ENCODE results near the gene ISYNA1. TPM values are rescaled to one million over a fixed set of nuclear protein-coding genes. Genes with fewer than 3 reads are reported as not detected.

Gene ISYNA1
- total RNA-seq, 1 experiment from 2014 or later = 129 TPM

DNA sequence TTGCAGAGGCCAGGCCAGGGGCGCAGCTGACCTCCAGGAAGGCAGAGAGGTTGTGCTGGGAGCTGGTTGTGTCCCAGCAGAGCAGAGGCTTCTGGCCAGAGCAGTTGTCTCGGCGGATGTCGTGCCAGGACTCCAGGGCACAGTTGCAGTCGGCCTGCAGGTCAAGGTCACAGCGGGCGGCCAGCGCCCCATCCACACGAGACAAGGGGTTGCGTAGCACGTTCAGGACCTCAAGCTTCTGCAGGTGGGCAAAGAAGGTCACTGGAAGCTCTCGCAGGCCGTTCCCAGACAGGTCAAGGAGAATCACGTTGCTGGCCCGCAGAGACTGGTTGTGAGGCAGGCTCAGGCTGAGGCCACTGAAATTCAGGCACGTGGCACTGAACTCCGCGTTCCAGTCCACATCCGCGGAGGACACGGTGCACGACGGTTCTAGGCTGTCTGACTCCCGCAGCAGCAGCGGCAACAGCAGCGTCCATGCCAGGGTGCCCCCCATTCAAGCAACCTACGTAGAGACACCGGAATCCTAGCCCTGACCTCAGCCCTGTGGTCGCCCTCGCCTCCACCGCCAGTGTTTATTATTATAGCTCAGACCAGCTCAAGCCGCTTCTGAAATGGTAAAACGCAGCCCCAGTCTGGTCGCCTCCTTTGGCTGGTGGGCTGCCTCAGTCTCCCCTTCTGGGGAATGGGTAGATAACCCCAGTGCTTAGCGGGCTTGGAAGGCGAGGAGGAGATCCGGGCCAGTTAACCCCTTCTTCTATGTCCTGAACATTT, 41.3 kb downstream of the ISYNA1 start:
- POLR2A ChIA-PET (ENCODE audit: unreplicated experiment) = no interaction called here

GRCh38 chr19:18393836-18394235, 44.1 kb downstream of the ISYNA1 start:
- no TSS peak for BruUV-seq (replicated peaks)
- Histone ChIP-seq H4K20me1 (ENCODE audit: insufficient read depth) (peaks cover 13% of the 10 kb centered on the region), H3K9me2 (ENCODE audit: insufficient read depth) (no peaks in the 10 kb centered on the region), H3K27me3 (ENCODE audit: insufficient read depth, low read depth) (no peaks in the 10 kb centered on the region), H3F3A (ENCODE audit: insufficient read depth, low read depth) (peaks cover 41% of the 10 kb centered on the region), H3K4me2 (no peak overlapping the region), H3K9me3 (ENCODE audit: insufficient read depth, low read depth) (no peaks in the 10 kb centered on the region), H3K4me1 (replicated peaks; ENCODE audit: insufficient read depth) (peaks cover 3% of the 10 kb centered on the region), H3K4me3 (no peak overlapping the region), H2AFZ (no peak overlapping the region), H3K27ac (no peak overlapping the region), H3K79me2 (ENCODE audit: low read depth) (peaks cover 3% of the 10 kb centered on the region), H3K36me3 (ENCODE audit: low read depth) (peaks cover 12% of the 10 kb centered on the region)
- intact Hi-C loops (cut with micrococcal nuclease; ENCODE audit: unreplicated experiment) = no loop called here
- CTCF ChIA-PET = interaction anchor here (0.7 kb wide), 2 partner anchors 63 to 65 kb away, joined by 3 to 5 read pairs; no protein-coding TSS in a partner anchor
- no peak for TF ChIP-seq EZH2 (IDR thresholded peaks at IDR 0.05; ENCODE audit: low read depth)
- no peak for TF ChIP-seq CTCF (conservative IDR thresholded peaks at IDR 0.05)
- POLR2A ChIA-PET (ENCODE audit: unreplicated experiment) = no interaction called here
- DNase-seq = no peak

More for the DNA sequence above, 41.3 kb downstream of the ISYNA1 start:
- H4K20me1 ChIP-seq (ENCODE audit: insufficient read depth) = no peaks in the 10 kb centered on the region
- CTCF ChIA-PET = no interaction called here
- no peak for DNase-seq
- TF ChIP-seq EZH2 (IDR thresholded peaks at IDR 0.05; ENCODE audit: low read depth) (no peak), CTCF (conservative IDR thresholded peaks at IDR 0.05) (no peak)
- H3K9me2 ChIP-seq (ENCODE audit: insufficient read depth) = no peaks in the 10 kb centered on the region
- BruUV-seq (replicated peaks) = no TSS peak
- no peaks in the 10 kb centered on the region for H3K79me2 ChIP-seq (ENCODE audit: low read depth)
- peaks cover 25% of the 10 kb centered on the region for H3K4me1 ChIP-seq (replicated peaks; ENCODE audit: insufficient read depth)
- peaks cover 30% of the 10 kb centered on the region; the same call in 1 of the 2 replicates for H3F3A ChIP-seq (ENCODE audit: insufficient read depth, low read depth)
- intact Hi-C loops (cut with micrococcal nuclease; ENCODE audit: unreplicated experiment) = no loop called here
- no peak overlapping the region for H3K27ac ChIP-seq
- no peak overlapping the region for H2AFZ ChIP-seq
- H3K9me3 ChIP-seq (ENCODE audit: insufficient read depth, low read depth) = no peaks in the 10 kb centered on the region
- no peak overlapping the region for H3K4me2 ChIP-seq
- H3K36me3 ChIP-seq (ENCODE audit: low read depth) = no peaks in the 10 kb centered on the region
- no peak overlapping the region for H3K4me3 ChIP-seq
- H3K27me3 ChIP-seq (ENCODE audit: insufficient read depth, low read depth) = no peaks in the 10 kb centered on the region

GRCh38 chr19:18392926-18393325, 45.0 kb downstream of the ISYNA1 start:
- Histone ChIP-seq H3K4me2 (no peak overlapping the region), H4K20me1 (ENCODE audit: insufficient read depth) (peaks cover 19% of the 10 kb centered on the region), H3K9me3 (ENCODE audit: insufficient read depth, low read depth) (no peaks in the 10 kb centered on the region), H3K9me2 (ENCODE audit: insufficient read depth) (no peaks in the 10 kb centered on the region), H3K79me2 (ENCODE audit: low read depth) (peaks cover 12% of the 10 kb centered on the region), H3F3A (ENCODE audit: insufficient read depth, low read depth) (peaks cover 36% of the 10 kb centered on the region), H2AFZ (no peak overlapping the region), H3K4me3 (no peak overlapping the region), H3K27ac (no peak overlapping the region), H3K4me1 (replicated peaks; ENCODE audit: insufficient read depth) (no peaks in the 10 kb centered on the region; the same call in 1 of the 2 replicates), H3K27me3 (ENCODE audit: insufficient read depth, low read depth) (no peaks in the 10 kb centered on the region), H3K36me3 (ENCODE audit: low read depth) (peaks cover 17% of the 10 kb centered on the region)
- TF ChIP-seq EZH2 (IDR thresholded peaks at IDR 0.05; ENCODE audit: low read depth) (no peak), CTCF (conservative IDR thresholded peaks at IDR 0.05) (no peak)
- intact Hi-C loops (cut with micrococcal nuclease; ENCODE audit: unreplicated experiment) = no loop called here
- ChIA-PET CTCF (no interaction called here), POLR2A (ENCODE audit: unreplicated experiment) (no interaction called here)
- no TSS peak for BruUV-seq (replicated peaks)
- no peak for DNase-seq
